Kidney (tissue), 14 donors: ENCODE results near the gene ASIP. TPM values are rescaled to one million over a fixed set of nuclear protein-coding genes. Genes with fewer than 3 reads are reported as not detected.

Source experiments
- DNase-seq, 5 donors: peaks; one replicate each; pipeline ENCODE4 v3.0.0-alpha.2; 2013 to 2020
- FAIRE-seq: peaks from 2 replicates; lab custom pipeline; 2012; peaks lifted over from hg19 to GRCh38; lab: Jason Lieb, UNC
- H3K27ac ChIP-seq, 2 donors: one replicate each; pipeline ENCODE4 v1.7.0; 2013; ENCODE audit warnings: low read depth in 2 of 2, low read length in 2 of 2, inconsistent platforms in 1 of 2
- H3K27me3 ChIP-seq: one replicate; pipeline ENCODE4 v1.7.1; 2013; ENCODE audit warnings: low read length, inconsistent platforms; ENCODE audit not compliant: control insufficient read depth, insufficient read depth
- H3K36me3 ChIP-seq, 3 donors: one replicate each; pipeline versions ENCODE4 v1.7.0 to v1.7.1; 2013; ENCODE audit warnings: low read length in 3 of 3, control low read depth in 1 of 3, inconsistent platforms in 1 of 3; ENCODE audit not compliant: insufficient read depth in 3 of 3, control insufficient read depth in 2 of 3
- H3K4me1 ChIP-seq, 3 donors: one replicate each; pipeline versions ENCODE4 v1.7.0 to v1.7.1; 2013; ENCODE audit warnings: low read length in 3 of 3, inconsistent platforms in 1 of 3, low read depth in 1 of 3; ENCODE audit not compliant: control insufficient read depth in 2 of 3, insufficient read depth in 2 of 3
- H3K4me3 ChIP-seq, 3 donors: one replicate each; pipeline versions ENCODE4 v1.7.0 to v1.8.1; 2013; ENCODE audit warnings: low read length in 3 of 3, control low read depth in 1 of 3, inconsistent platforms in 1 of 3
- H3K9ac ChIP-seq, 3 donors: one replicate each; pipeline versions ENCODE4 v1.7.0 to v1.7.1; 2013; ENCODE audit warnings: low read length in 3 of 3, control low read depth in 1 of 3, inconsistent platforms in 1 of 3
- H3K9me3 ChIP-seq, 3 donors: one replicate each; pipeline versions ENCODE4 v1.7.0 to v1.7.1; 2013; ENCODE audit warnings: low read length in 3 of 3, control low read depth in 1 of 3, inconsistent platforms in 1 of 3; ENCODE audit not compliant: control insufficient read depth in 2 of 3, insufficient read depth in 1 of 3
- intact Hi-C: fragments of 100-400 bp; cut with DNase I; formaldehyde crosslinking; loops from one replicate; pipeline ENCODE4 v1.11.1; 2022
- polyA plus RNA-seq: library from polyadenylated mRNA; stranded (reverse); fragments of 350-450 nt; fragmentation: Illumina TruSeq; extraction: RNeasy Lipid Tissue Mini Kit (QIAGEN cat#74804); gene quantifications from one replicate; pipeline ENCODE4 v1.2.3, GENCODE V29; 2014; ENCODE audit warnings: low read depth, low replicate concordance; ENCODE audit not compliant: insufficient read depth
- total RNA-seq: library from RNA; stranded (reverse); fragmentation: NEBNext Ultra II Directional; extraction: Animal tissue kit (Norgen Biotek cat#: 25700); gene quantifications from one replicate; pipeline ENCODE4 v1.2.1, GENCODE V29; 2021
- TF ChIP-seq, protein P1 (sequence below): IDR thresholded peaks from 3 replicates; pipeline ENCODE4 v1.5.1; 2012; ENCODE audit warnings: mild to moderate bottlenecking, moderate library complexity, borderline replicate concordance; ENCODE audit not compliant: insufficient read depth; ENCODE audit errors: extremely low read depth
- donor health status: control.
- donor health status: control.
- donor health status: control.
- donor health status: control.
- donor health status: control.
- donor health status: DM: yes; HTN: yes; CAD: no.
- donor health status: Normal renal cell carcinoma (clear cell type).

Gene ASIP
- total and polyA plus RNA-seq, 2 donors from 2014 or later: 0.84 TPM; not detected in 1

DNA sequence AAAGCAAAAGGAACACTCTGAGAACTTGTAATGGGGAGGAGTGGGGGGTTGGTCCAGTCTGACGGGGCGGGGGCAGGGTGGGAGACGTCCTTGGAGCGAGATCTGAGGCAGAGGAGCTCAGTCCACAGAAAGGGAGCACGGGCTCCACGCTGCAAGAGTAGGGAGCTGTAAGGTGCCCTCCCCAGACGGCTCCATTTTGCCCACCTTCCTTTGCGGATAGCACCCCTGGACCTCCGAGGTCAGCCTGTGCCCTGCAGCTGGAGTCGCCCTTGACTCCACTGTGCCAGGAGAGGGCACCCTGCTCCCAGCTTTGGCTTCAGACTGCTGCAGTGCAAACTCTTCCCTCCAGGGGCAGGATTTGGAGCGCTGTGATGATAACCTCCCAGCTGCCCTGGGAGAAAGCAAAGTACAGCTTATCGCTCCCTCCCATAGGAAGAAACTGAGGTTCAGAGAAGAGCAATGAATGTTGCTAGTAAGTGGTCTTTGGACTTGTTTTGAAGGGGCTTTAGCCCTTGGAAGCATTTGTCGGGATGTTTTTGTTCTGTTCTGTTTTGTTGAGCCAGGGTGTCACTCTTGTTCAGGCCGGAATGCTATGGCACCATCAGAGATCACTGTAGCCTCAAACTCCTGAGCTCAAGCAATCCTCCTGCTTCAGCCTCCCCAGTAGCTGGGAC, 71.5 kb downstream of the ASIP start:
- FAIRE-seq: no peak
- no peak overlapping the region for H3K9ac ChIP-seq
- TF ChIP-seq, protein P1, sequence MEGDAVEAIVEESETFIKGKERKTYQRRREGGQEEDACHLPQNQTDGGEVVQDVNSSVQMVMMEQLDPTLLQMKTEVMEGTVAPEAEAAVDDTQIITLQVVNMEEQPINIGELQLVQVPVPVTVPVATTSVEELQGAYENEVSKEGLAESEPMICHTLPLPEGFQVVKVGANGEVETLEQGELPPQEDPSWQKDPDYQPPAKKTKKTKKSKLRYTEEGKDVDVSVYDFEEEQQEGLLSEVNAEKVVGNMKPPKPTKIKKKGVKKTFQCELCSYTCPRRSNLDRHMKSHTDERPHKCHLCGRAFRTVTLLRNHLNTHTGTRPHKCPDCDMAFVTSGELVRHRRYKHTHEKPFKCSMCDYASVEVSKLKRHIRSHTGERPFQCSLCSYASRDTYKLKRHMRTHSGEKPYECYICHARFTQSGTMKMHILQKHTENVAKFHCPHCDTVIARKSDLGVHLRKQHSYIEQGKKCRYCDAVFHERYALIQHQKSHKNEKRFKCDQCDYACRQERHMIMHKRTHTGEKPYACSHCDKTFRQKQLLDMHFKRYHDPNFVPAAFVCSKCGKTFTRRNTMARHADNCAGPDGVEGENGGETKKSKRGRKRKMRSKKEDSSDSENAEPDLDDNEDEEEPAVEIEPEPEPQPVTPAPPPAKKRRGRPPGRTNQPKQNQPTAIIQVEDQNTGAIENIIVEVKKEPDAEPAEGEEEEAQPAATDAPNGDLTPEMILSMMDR: peak; percentile 100
- intact Hi-C loops: no loop called here
- H3K4me3 ChIP-seq: peak overlapping the region in 1 of 3 donors; percentile 4
- peaks cover 0 to 8% (median 5%) of the 10 kb centered on the region in 3 donors for H3K4me1 ChIP-seq
- DNase-seq: peak; percentile 90 to 94 (median 91)
- H3K27ac ChIP-seq: no peak overlapping the region
- H3K36me3 ChIP-seq: no peaks in the 10 kb centered on the region
- no peaks in the 10 kb centered on the region for H3K27me3 ChIP-seq
- no peaks in the 10 kb centered on the region for H3K9me3 ChIP-seq

DNA sequence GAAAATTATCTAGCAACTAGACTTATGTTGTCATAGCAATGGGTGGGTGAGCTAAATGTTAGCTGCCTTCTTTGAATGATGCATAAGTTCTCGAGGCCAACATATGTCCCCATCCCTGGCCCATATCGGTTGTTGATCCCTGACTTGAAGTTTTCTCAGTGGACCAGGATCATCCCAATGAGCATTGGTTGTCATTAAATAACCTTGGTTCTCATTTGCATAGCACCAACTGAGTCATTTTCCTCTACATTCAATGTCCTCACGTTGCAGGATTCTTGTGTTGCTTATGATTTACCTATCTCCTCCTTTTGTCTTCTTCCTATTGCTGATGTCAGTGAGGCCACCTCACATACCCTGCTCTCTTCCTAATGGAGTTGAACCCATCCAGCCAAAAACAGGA, 74.0 kb downstream of the ASIP start:
- Histone ChIP-seq H3K36me3 (no peaks in the 10 kb centered on the region), H3K27ac (no peak overlapping the region), H3K4me1 (peaks cover 0 to 8% (median 5%) of the 10 kb centered on the region in 3 donors), H3K9ac (no peak overlapping the region), H3K9me3 (no peaks in the 10 kb centered on the region), H3K4me3 (no peak overlapping the region), H3K27me3 (no peaks in the 10 kb centered on the region)
- TF ChIP-seq, protein P1: no peak
- FAIRE-seq (no peak), DNase-seq (no peak)
- intact Hi-C loops: no loop called here

DNA sequence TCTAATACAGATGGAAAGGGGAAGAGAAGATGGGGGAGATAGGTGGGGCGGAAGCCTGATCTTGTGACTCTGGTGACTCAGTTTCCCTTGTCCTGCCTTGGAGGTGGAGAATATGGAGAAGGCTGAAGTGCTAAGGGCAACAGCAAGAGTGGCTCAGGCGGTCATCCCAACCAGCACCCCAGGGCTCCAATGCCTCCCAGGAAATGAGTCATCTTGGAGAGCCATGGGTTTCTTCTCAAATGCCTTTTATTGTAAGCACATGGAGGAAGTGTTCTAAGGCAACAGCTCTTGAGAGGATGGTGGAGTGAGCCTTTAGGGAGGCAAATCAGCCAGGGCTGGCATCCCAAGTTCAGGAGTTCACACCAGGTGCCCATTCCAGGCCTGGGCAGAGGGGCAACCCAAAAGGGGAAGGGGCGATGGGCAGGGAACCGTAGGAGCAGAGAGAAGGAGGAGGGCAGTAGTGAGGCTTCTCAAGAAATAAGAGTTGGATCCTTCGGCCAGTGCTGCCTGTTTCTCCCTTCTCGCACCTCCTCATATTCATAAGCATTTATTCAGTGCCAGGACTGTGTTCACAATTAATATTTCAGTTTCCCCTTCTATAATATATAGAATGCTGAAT, 75.1 kb downstream of the ASIP start:
- H3K4me1 ChIP-seq: peaks cover 0 to 8% (median 5%) of the 10 kb centered on the region in 3 donors
- FAIRE-seq: no peak
- TF ChIP-seq, protein P1: no peak
- H3K36me3 ChIP-seq: no peaks in the 10 kb centered on the region
- H3K9ac ChIP-seq: no peak overlapping the region
- no peak overlapping the region for H3K4me3 ChIP-seq
- H3K27ac ChIP-seq: no peak overlapping the region
- H3K9me3 ChIP-seq: no peaks in the 10 kb centered on the region
- no peaks in the 10 kb centered on the region for H3K27me3 ChIP-seq
- intact Hi-C loops: no loop called here
- DNase-seq: no peak

Other genes starting within 250 kb of the ASIP start
- gene RALY, start 247.5 kb upstream of the ASIP start, total RNA-seq: 119 TPM
- 138 TPM for gene RALY, start 247.5 kb upstream of the ASIP start, polyA plus RNA-seq
- 51.2 TPM for gene EIF2S2, start 129.2 kb upstream of the ASIP start, total RNA-seq
- gene EIF2S2, start 129.2 kb upstream of the ASIP start, polyA plus RNA-seq: 60.3 TPM
- gene AHCY, start 61.9 kb downstream of the ASIP start, total RNA-seq: 70.3 TPM
- gene AHCY, start 61.9 kb downstream of the ASIP start, polyA plus RNA-seq: 144 TPM
- gene ITCH, start 121.8 kb downstream of the ASIP start, total RNA-seq: 63.1 TPM
- gene ITCH, start 121.8 kb downstream of the ASIP start, polyA plus RNA-seq: 10.1 TPM